H1 (cell line): ENCODE data around the gene RPL39L. TPM values are rescaled to one million over a fixed set of nuclear protein-coding genes. Genes with fewer than 3 reads are reported as not detected.

Experiments used
- CTCF ChIA-PET: fragments of 300-600 bp; sonication (Branson Sonifier 250); formaldehyde crosslinking; loops from one replicate; lab custom pipeline; 2021; ENCODE audit not compliant: partially characterized antibody; lab: Charles Lee
- POLR2A ChIA-PET: fragments of 300-600 bp; sonication (Branson Sonifier 250); formaldehyde crosslinking; loops from one replicate; lab custom pipeline; 2021; ENCODE audit warnings: inconsistent platforms; ENCODE audit not compliant: partially characterized antibody; lab: Charles Lee
- DNase-seq, 2 experiments: peaks; one replicate each; pipeline versions ENCODE4 v3.0.0 to v3.0.0-alpha.2; 2010 to 2022; ENCODE audit warnings: low spot score in 2 of 2, low read depth in 1 of 2, mixed read lengths in 1 of 2
- FAIRE-seq: peaks from 2 replicates; lab custom pipeline; 2011; peaks lifted over from hg19 to GRCh38; lab: Jason Lieb, UNC
- H2AFZ ChIP-seq: 2 replicates; pipeline ENCODE4 v1.8.1; 2012; ENCODE audit warnings: low read length, inconsistent platforms
- H2AK5ac ChIP-seq: 2 replicates; pipeline ENCODE4 v1.6.1; 2013; ENCODE audit warnings: low read depth, low read length
- H2BK120ac ChIP-seq: replicated peaks from 2 replicates; pipeline ENCODE3; 2013; ENCODE audit warnings: low read depth, low read length, inconsistent platforms
- H2BK12ac ChIP-seq: 2 replicates; pipeline ENCODE4 v1.6.1; 2013; ENCODE audit warnings: low read depth, low read length
- H2BK15ac ChIP-seq: 2 replicates; pipeline ENCODE4 v1.6.1; 2013; ENCODE audit warnings: low read length
- H2BK20ac ChIP-seq: 2 replicates; pipeline ENCODE4 v1.6.1; 2013; ENCODE audit warnings: low read length
- H2BK5ac ChIP-seq: 2 replicates; pipeline ENCODE4 v1.6.1; 2013; ENCODE audit warnings: low read depth, low read length
- H3K14ac ChIP-seq: 2 replicates; pipeline ENCODE4 v1.6.1; 2013; ENCODE audit warnings: inconsistent platforms; ENCODE audit not compliant: insufficient read length
- H3K18ac ChIP-seq: 2 replicates; pipeline ENCODE4 v1.6.1; 2013; ENCODE audit warnings: low read length; ENCODE audit errors: extremely low read depth
- H3K23ac ChIP-seq: 2 replicates; pipeline ENCODE4 v1.6.1; 2013; ENCODE audit warnings: inconsistent platforms; ENCODE audit not compliant: insufficient read length
- H3K23me2 ChIP-seq: 2 replicates; pipeline ENCODE4 v1.6.1; 2013; ENCODE audit warnings: low read depth, low read length
- H3K27ac ChIP-seq: 2 replicates; pipeline ENCODE4 v1.6.1; 2011; ENCODE audit warnings: low read depth, low read length, inconsistent platforms
- H3K27me3 ChIP-seq, 4 experiments: replicated peaks in 1 of 4; 1 replicate in 1 of 4; 2 replicates in 3 of 4; pipeline versions ENCODE4 v1.6.1 to v1.8.1; 2011 to 2013; ENCODE audit warnings: low read length in 3 of 4, mild to moderate bottlenecking in 3 of 4, inconsistent platforms in 2 of 4, mixed read lengths in 2 of 4, moderate library complexity in 1 of 4; ENCODE audit not compliant: control insufficient read depth in 3 of 4, insufficient read depth in 3 of 4; ENCODE audit errors: extremely low read depth in 1 of 4
- H3K36me3 ChIP-seq, 4 experiments: 2 replicates each; pipeline versions ENCODE4 v1.6.1 to v1.8.1; 2011 to 2013; ENCODE audit warnings: mild to moderate bottlenecking in 4 of 4, low read length in 3 of 4, moderate library complexity in 2 of 4, control low read depth in 1 of 4, inconsistent platforms in 1 of 4; ENCODE audit not compliant: insufficient read depth in 4 of 4, control insufficient read depth in 2 of 4
- H3K4ac ChIP-seq: replicated peaks from 2 replicates; pipeline ENCODE3; 2013; ENCODE audit warnings: low read length, low read depth, mixed read lengths, inconsistent platforms; ENCODE audit not compliant: insufficient read length
- H3K4me1 ChIP-seq, 4 experiments: replicated peaks in 1 of 4; 1 replicate in 1 of 4; 2 replicates in 3 of 4; pipeline versions ENCODE4 v1.6.1 to v1.8.1; 2011 to 2013; ENCODE audit warnings: low read length in 3 of 4, inconsistent platforms in 2 of 4, mixed read lengths in 1 of 4; ENCODE audit not compliant: insufficient read depth in 4 of 4, control insufficient read depth in 3 of 4
- H3K4me2 ChIP-seq, 2 experiments: 2 replicates each; pipeline versions ENCODE4 v1.6.1 to v1.8.1; 2011 to 2013; ENCODE audit warnings: low read depth in 2 of 2, low read length in 2 of 2, control low read depth in 1 of 2, inconsistent platforms in 1 of 2, mild to moderate bottlenecking in 1 of 2; ENCODE audit not compliant: insufficient read depth in 1 of 2
- H3K4me3 ChIP-seq, 4 experiments: fragments of 200-600, 300-600 bp in 1 of 4; sonication (generic), shearing (Covaris generic), sonication (Bioruptor Twin) in 1 of 4; 2 replicates each; pipeline versions ENCODE4 v1.5.1 to v1.8.1; 2011 to 2016; ENCODE audit warnings: low read length in 4 of 4, low read depth in 3 of 4, control low read depth in 2 of 4, inconsistent platforms in 2 of 4, mild to moderate bottlenecking in 2 of 4, mixed read lengths in 1 of 4, moderate library complexity in 1 of 4; ENCODE audit not compliant: insufficient read depth in 2 of 4; ENCODE audit errors: extremely low read depth in 1 of 4
- H3K56ac ChIP-seq: replicated peaks from 2 replicates; pipeline ENCODE3; 2013; ENCODE audit warnings: low read depth, mild to moderate bottlenecking, mixed read lengths, low read length, inconsistent platforms; ENCODE audit not compliant: insufficient read length
- H3K79me1 ChIP-seq: 2 replicates; pipeline ENCODE4 v1.6.1; 2013; ENCODE audit warnings: low read depth, low read length, control low read depth
- H3K79me2 ChIP-seq, 2 experiments: 2 replicates each; pipeline versions ENCODE4 v1.6.1 to v1.8.1; 2012 to 2013; ENCODE audit warnings: low read length in 2 of 2, mild to moderate bottlenecking in 2 of 2, inconsistent platforms in 1 of 2; ENCODE audit not compliant: insufficient read depth in 2 of 2, control insufficient read depth in 1 of 2
- H3K9ac ChIP-seq, 4 experiments: replicated peaks in 1 of 4; 1 replicate in 1 of 4; 2 replicates in 3 of 4; pipeline versions ENCODE4 v1.6.1 to v1.8.1; 2011 to 2013; ENCODE audit warnings: low read depth in 3 of 4, low read length in 3 of 4, control low read depth in 2 of 4, mild to moderate bottlenecking in 2 of 4, moderate library complexity in 2 of 4, inconsistent platforms in 1 of 4; ENCODE audit errors: extremely low read depth in 1 of 4
- H3K9me3 ChIP-seq, 2 experiments: 2 replicates each; pipeline versions ENCODE4 v1.6.1 to v1.8.1; 2012 to 2013; ENCODE audit warnings: mild to moderate bottlenecking in 2 of 2, moderate library complexity in 2 of 2, control low read depth in 1 of 2, inconsistent platforms in 1 of 2, low read depth in 1 of 2, low read length in 1 of 2, mixed read lengths in 1 of 2; ENCODE audit not compliant: insufficient read depth in 2 of 2
- H4K20me1 ChIP-seq, 2 experiments: replicated peaks in 1 of 2; 2 replicates each; pipeline versions ENCODE3 to v1.8.1; 2011 to 2013; ENCODE audit warnings: inconsistent platforms in 2 of 2, low read length in 2 of 2, mild to moderate bottlenecking in 1 of 2; ENCODE audit not compliant: insufficient read depth in 2 of 2, control insufficient read depth in 1 of 2
- H4K5ac ChIP-seq: 2 replicates; pipeline ENCODE4 v1.6.1; 2013; ENCODE audit warnings: low read length, low read depth, mixed read lengths, inconsistent platforms; ENCODE audit not compliant: insufficient read length
- H4K8ac ChIP-seq: 2 replicates; pipeline ENCODE4 v1.8.0; 2013; ENCODE audit warnings: mild to moderate bottlenecking, moderate library complexity, low read length, inconsistent platforms; ENCODE audit not compliant: insufficient read depth; ENCODE audit errors: extremely low read depth
- H4K91ac ChIP-seq: replicated peaks from 2 replicates; pipeline ENCODE3; 2013; ENCODE audit warnings: low read length, mixed read lengths, inconsistent platforms; ENCODE audit not compliant: insufficient read length
- BRCA1 ChIP-seq: IDR thresholded peaks from 2 replicates; pipeline ENCODE4 v1.6.1; 2012; ENCODE audit warnings: low read depth, low read length, improper control_type of control experiment
- GABPA ChIP-seq: IDR thresholded peaks from 2 replicates; pipeline ENCODE4 v1.6.1; 2011; ENCODE audit warnings: mild to moderate bottlenecking, low read length, moderate library complexity, borderline replicate concordance; ENCODE audit not compliant: insufficient read depth
- KDM1A ChIP-seq: fragments of 200-600, 300-600 bp; sonication (generic); IDR thresholded peaks from 2 replicates; pipeline ENCODE4 v1.7.1; 2016; ENCODE audit warnings: mild to moderate bottlenecking, low read length, borderline replicate concordance
- KDM5A ChIP-seq: fragments of 200-600 bp; IDR thresholded peaks from 2 replicates; pipeline ENCODE4 v1.7.1; 2012; ENCODE audit warnings: mild to moderate bottlenecking, low read length, inconsistent platforms, mixed read lengths
- PHF8 ChIP-seq: fragments of 200-600 bp; sonication (generic); conservative IDR thresholded peaks from 2 replicates; pipeline ENCODE4 v1.7.1; 2012; ENCODE audit warnings: low read depth, mild to moderate bottlenecking, inconsistent platforms, low read length, moderate library complexity
- SP2 ChIP-seq: IDR thresholded peaks from 2 replicates; pipeline ENCODE4 v1.6.1; 2012; ENCODE audit warnings: mild to moderate bottlenecking, low read length, inconsistent platforms
- YY1 ChIP-seq: IDR thresholded peaks from 2 replicates; pipeline ENCODE4 v1.6.1; 2011; ENCODE audit warnings: low read depth, mild to moderate bottlenecking, low read length
- WGBS, 2 experiments: shearing (Covaris generic) in 1 of 2; methylation state at CpG; one replicate each; pipeline versions ENCODE4 v1.1.6 to v1.1.7; 2013 to 2015; ENCODE audit warnings: low lambda C conversion rate in 2 of 2, mixed read lengths in 2 of 2, inconsistent platforms in 1 of 2, low coverage in 1 of 2, missing lambda C conversion rate in 1 of 2; ENCODE audit not compliant: insufficient replicate concordance in 2 of 2, insufficient coverage in 1 of 2, insufficient read length in 1 of 2; ENCODE audit errors: extremely low coverage in 1 of 2, missing lambda C conversion rate in 1 of 2; 5-methylcytosine and 5-hydroxymethylcytosine counted together
- polyA plus RNA-seq, 7 experiments: library from polyadenylated mRNA; depleted of rRNA in 3 of 7; stranded (reverse) in 5 of 7; unstranded in 2 of 7; fragments of >200 nt in 5 of 7; fragments of 200-250 nt in 2 of 7; gene quantifications; 1 replicate in 5 of 7; 2 replicates in 1 of 7; 4 replicates in 1 of 7; pipeline versions ENCODE4 v1.2.1 to v1.2.3, GENCODE V29; 2011 to 2013; ENCODE audit warnings: missing spikeins in 2 of 7, mixed read lengths in 2 of 7
- total RNA-seq: library from RNA; stranded (reverse); fragmentation: NEBNext Ultra II Directional; extraction: Animal tissue kit (Norgen Biotek cat#: 25700); gene quantifications from 2 replicates; pipeline ENCODE4 v1.2.1, GENCODE V29; 2021
- TF ChIP-seq, protein P1 (sequence below): IDR thresholded peaks from 2 replicates; pipeline ENCODE4 v1.6.1; 2012; ENCODE audit warnings: inconsistent platforms
- TF ChIP-seq, protein P2 (sequence below): IDR thresholded peaks from 2 replicates; pipeline ENCODE4 v1.6.1; 2011; ENCODE audit warnings: low read length, improper control_type of control experiment

The RPL39L gene
- total and polyA plus RNA-seq, 2 of the 8 experiments (the other 6 are each of a cell fraction or from before 2014, with no cell fraction given), result 51.8 to 67.7 TPM

DNA sequence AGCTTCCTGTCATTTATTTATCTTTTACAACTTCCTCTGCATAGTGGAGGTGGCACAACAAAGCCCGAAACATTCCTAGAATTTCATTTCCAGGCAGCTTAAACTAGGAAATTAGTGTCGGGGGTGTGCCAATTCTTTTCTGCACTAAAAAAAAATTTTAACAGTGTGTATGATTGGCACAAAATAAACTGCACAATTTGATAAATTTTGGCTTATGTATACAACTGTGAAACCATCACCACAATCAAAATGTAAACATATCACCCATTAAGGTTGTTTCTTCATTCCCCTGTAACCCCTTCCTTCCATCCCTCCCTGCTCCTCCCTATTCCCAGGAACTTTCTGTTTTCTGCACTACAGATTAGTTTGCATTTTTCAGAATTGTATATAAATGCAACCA, 54.7 kb downstream of the RPL39L start:
- FAIRE-seq, result no peak
- TF ChIP-seq, protein P1, sequence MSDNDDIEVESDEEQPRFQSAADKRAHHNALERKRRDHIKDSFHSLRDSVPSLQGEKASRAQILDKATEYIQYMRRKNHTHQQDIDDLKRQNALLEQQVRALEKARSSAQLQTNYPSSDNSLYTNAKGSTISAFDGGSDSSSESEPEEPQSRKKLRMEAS, result no peak
- TF ChIP-seq BRCA1 (no peak), KDM1A (no peak), YY1 (no peak), KDM5A (no peak), PHF8 (no peak), SP2 (no peak), GABPA (no peak)
- TF ChIP-seq, protein P2, sequence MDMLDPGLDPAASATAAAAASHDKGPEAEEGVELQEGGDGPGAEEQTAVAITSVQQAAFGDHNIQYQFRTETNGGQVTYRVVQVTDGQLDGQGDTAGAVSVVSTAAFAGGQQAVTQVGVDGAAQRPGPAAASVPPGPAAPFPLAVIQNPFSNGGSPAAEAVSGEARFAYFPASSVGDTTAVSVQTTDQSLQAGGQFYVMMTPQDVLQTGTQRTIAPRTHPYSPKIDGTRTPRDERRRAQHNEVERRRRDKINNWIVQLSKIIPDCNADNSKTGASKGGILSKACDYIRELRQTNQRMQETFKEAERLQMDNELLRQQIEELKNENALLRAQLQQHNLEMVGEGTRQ, result no peak
- TF ChIP-seq, all 59 proteins: peak for 0
- Histone ChIP-seq H3K4ac (no peak overlapping the region), H4K20me1 (no peaks in the 10 kb centered on the region), H3K27ac (no peak overlapping the region), H2AFZ (no peak overlapping the region), H3K4me2 (no peak overlapping the region), H3K23ac (no peak overlapping the region), H3K27me3 (no peaks in the 10 kb centered on the region), H3K23me2 (no peaks in the 10 kb centered on the region), H3K79me2 (no peaks in the 10 kb centered on the region), H3K4me1 (peaks cover 0 to 3% (median 0%) of the 10 kb centered on the region in 4 experiments; a peak in 2 of 7 replicates), H2BK20ac (no peak overlapping the region), H3K79me1 (no peaks in the 10 kb centered on the region), H2AK5ac (no peak overlapping the region), H3K56ac (no peak overlapping the region), H4K8ac (no peak overlapping the region), H2BK12ac (no peak overlapping the region), H2BK120ac (no peak overlapping the region), H3K36me3 (no peaks in the 10 kb centered on the region), H3K9me3 (peaks cover 2 to 5% of the 10 kb centered on the region in 2 experiments; a peak in 3 of 4 replicates), H3K14ac (no peak overlapping the region), H3K9ac (no peak overlapping the region), H2BK15ac (no peak overlapping the region), H2BK5ac (no peak overlapping the region), H3K18ac (no peak overlapping the region), H4K91ac (no peak overlapping the region), H4K5ac (no peak overlapping the region), H3K4me3 (no peak overlapping the region)
- POLR2A ChIA-PET, result interaction anchor here (1.0 kb wide), 1 partner anchor 153 kb away, joined by 3 read pairs; no protein-coding TSS in a partner anchor
- no peak for DNase-seq
- CTCF ChIA-PET, result interaction anchor here (1.2 to 1.4 kb wide), 3 partner anchors 18 to 233 kb away, joined by 3 to 4 read pairs (median 4); no protein-coding TSS in a partner anchor
- WGBS, 2 experiments, result 82% methylated on average over 2 of the region's 2 CpGs; no CpG with 5 or more reads in 1 of the 2 experiments
